ENCODE measurements around the gene HSPA12B. TPM values are rescaled to one million over a fixed set of nuclear protein-coding genes. Genes with fewer than 3 reads are reported as not detected.

The HSPA12B gene
- total RNA-seq, 4 donors from 2014 or later, result 7.3 to 19.4 (median 13.1) TPM

- H3K9me3 ChIP-seq, result no peaks in the 10 kb centered on the region
- no peaks in the 10 kb centered on the region for H3K4me1 ChIP-seq
- H3K4me3 ChIP-seq (replicated peaks in 1 of 3), result no peak overlapping the region
- WGBS, 2 donors, result 70 to 76% methylated on average over 5 to 11 of the region's 11 CpGs
- H3K36me3 ChIP-seq, result no peaks in the 10 kb centered on the region
- no peaks in the 10 kb centered on the region for H3K27me3 ChIP-seq
- no peak overlapping the region for H3K27ac ChIP-seq
- no peak for DNase-seq
- TF ChIP-seq, protein P1, sequence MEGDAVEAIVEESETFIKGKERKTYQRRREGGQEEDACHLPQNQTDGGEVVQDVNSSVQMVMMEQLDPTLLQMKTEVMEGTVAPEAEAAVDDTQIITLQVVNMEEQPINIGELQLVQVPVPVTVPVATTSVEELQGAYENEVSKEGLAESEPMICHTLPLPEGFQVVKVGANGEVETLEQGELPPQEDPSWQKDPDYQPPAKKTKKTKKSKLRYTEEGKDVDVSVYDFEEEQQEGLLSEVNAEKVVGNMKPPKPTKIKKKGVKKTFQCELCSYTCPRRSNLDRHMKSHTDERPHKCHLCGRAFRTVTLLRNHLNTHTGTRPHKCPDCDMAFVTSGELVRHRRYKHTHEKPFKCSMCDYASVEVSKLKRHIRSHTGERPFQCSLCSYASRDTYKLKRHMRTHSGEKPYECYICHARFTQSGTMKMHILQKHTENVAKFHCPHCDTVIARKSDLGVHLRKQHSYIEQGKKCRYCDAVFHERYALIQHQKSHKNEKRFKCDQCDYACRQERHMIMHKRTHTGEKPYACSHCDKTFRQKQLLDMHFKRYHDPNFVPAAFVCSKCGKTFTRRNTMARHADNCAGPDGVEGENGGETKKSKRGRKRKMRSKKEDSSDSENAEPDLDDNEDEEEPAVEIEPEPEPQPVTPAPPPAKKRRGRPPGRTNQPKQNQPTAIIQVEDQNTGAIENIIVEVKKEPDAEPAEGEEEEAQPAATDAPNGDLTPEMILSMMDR (IDR thresholded peaks at IDR 0.05), result no peak
- no peak for TF ChIP-seq POLR2A (IDR thresholded peaks at IDR 0.05)
- intact Hi-C loops (cut with DNase I), result no loop called here
Observed at GRCh38 chr20:3758566-3758965, 26.1 kb downstream of the HSPA12B start.

DNA sequence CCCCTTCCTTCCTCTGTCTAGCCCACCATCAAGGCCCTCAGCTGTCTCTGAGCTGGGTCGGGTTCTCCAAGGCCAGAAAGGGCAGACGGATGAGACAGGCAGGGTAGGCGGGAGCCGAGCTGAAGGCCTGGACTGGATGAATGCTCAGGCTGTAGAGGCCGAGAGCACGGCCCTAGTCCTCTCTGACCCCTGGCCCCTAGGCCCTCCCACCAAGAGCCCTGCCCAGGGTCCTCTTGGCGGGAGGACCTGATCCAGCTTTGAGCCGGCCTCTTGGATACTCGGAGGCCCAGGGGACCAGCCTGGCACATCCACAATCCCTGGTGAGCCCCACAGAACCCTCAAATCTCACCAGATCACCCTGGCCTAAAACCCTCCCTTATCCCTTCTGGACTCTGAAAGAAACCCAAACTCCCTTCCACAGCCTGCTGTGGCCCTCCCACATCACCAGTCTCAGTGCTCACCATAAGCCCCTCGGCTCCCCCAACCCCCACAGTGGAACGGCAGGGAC lies 26.9 kb downstream of the HSPA12B start:
- no peak overlapping the region for H3K27ac ChIP-seq
- TF ChIP-seq, protein P1 (IDR thresholded peaks at IDR 0.05), result no peak
- no peak for TF ChIP-seq POLR2A (IDR thresholded peaks at IDR 0.05)
- H3K36me3 ChIP-seq, result no peaks in the 10 kb centered on the region
- 89 to 92% methylated on average over 9 to 10 of the region's 11 CpGs for WGBS, 2 donors
- no peaks in the 10 kb centered on the region for H3K9me3 ChIP-seq
- intact Hi-C loops (cut with DNase I), result no loop called here
- H3K27me3 ChIP-seq, result no peaks in the 10 kb centered on the region
- DNase-seq, result no peak
- H3K4me1 ChIP-seq, result no peaks in the 10 kb centered on the region
- H3K4me3 ChIP-seq (replicated peaks in 1 of 3), result no peak overlapping the region

DNA sequence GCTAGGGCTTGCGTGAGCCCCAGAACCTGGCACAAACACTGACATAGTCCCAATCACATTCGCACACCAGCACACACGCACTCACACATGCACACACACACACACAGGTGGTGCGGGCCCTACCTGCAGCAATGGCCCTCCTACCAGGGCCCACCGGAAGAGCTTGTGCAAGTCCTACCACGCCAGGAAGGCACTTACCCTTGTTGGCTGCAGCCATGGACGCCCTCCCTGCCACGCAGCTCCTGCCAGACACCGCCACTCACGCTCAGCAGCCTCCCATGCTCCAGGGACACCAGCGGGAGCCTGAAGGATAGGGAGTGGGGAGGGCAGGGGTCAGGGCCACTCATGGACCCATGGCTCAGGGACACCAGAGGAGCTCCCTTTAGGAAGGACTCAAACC lies 27.4 kb downstream of the HSPA12B start:
- no peak for TF ChIP-seq POLR2A (IDR thresholded peaks at IDR 0.05)
- TF ChIP-seq, protein P1 (IDR thresholded peaks at IDR 0.05), result no peak
- Histone ChIP-seq H3K4me3 (replicated peaks in 1 of 3) (no peak overlapping the region), H3K9me3 (no peaks in the 10 kb centered on the region), H3K27me3 (no peaks in the 10 kb centered on the region), H3K4me1 (no peaks in the 10 kb centered on the region), H3K36me3 (no peaks in the 10 kb centered on the region), H3K27ac (no peak overlapping the region)
- DNase-seq, result no peak
- intact Hi-C loops (cut with DNase I), result no loop called here
- 86 to 92% methylated on average over 6 to 11 of the region's 11 CpGs for WGBS, 2 donors

GRCh38 chr20:3760655-3761348 lies 28.3 kb downstream of the HSPA12B start:
- intact Hi-C loops (cut with DNase I), result no loop called here
- Histone ChIP-seq H3K4me1 (no peaks in the 10 kb centered on the region), H3K36me3 (no peaks in the 10 kb centered on the region), H3K4me3 (replicated peaks in 1 of 3) (no peak overlapping the region), H3K27me3 (no peaks in the 10 kb centered on the region), H3K9me3 (no peaks in the 10 kb centered on the region), H3K27ac (no peak overlapping the region)
- no peak for DNase-seq
- TF ChIP-seq, protein P1 (IDR thresholded peaks at IDR 0.05), result no peak
- TF ChIP-seq POLR2A (IDR thresholded peaks at IDR 0.05), result no peak
- 79 to 82% methylated on average over 10 of the region's 10 CpGs for WGBS, 2 donors

All from thyroid gland (tissue), 4 donors.